Aortic smooth muscle cell (primary cell): ENCODE results near the gene SEMA5B. TPM values are rescaled to one million over a fixed set of nuclear protein-coding genes. Genes with fewer than 3 reads are reported as not detected.

ENCODE experiments used
- total RNA-seq: library from RNA; depleted of rRNA; stranded (reverse); fragments of >200 nt; gene quantifications from 2 replicates; pipeline ENCODE4 v1.2.3, GENCODE V29; 2014

SEMA5B gene
- total RNA-seq, result 0.53 and 3.6 TPM in 2 replicates

GRCh38 chr3:123027292-123028232, at the start of gene SEMA5B:
SEMA5B (minus strand) TSS chr3:123027763; CDS start chr3:122961263, 66,500 bp downstream.

GRCh38 chr3:123066896-123067688, 39.5 kb upstream of the SEMA5B start, which contains the start of gene PDIA5:
PDIA5 (plus strand) TSS chr3:123067025; CDS start chr3:123067165, 140 bp downstream.

Other genes starting within 250 kb of the SEMA5B start
- 5.3 and 6.4 TPM in 2 replicates for gene HSPBAP1, start 233.9 kb downstream of the SEMA5B start, total RNA-seq
- gene SLC49A4, start 232.7 kb downstream of the SEMA5B start, total RNA-seq, result 11.9 and 15.3 TPM in 2 replicates
- gene PDIA5, start 39.3 kb upstream of the SEMA5B start, total RNA-seq, result 96.0 and 155 TPM in 2 replicates
- 36.2 and 37.7 TPM in 2 replicates for gene SEC22A, start 174.2 kb upstream of the SEMA5B start, total RNA-seq